PFSK-1 (cell line): ENCODE data around the gene NF2.

Experiments
- POLR2AphosphoS5 ChIP-seq: IDR thresholded peaks from 2 replicates; pipeline ENCODE4 v1.6.1; 2012; ENCODE audit warnings: low read depth, mild to moderate bottlenecking, control low read depth, low read length, moderate library complexity
- REST ChIP-seq, 2 experiments: IDR thresholded peaks; 2 replicates each; pipeline versions ENCODE4 v1.6.1 to v1.8.0; 2011 to 2012; ENCODE audit warnings: low read depth in 2 of 2, low read length in 2 of 2, control low read depth in 1 of 2, inconsistent platforms in 1 of 2, mild to moderate bottlenecking in 1 of 2, moderate library complexity in 1 of 2; ENCODE audit not compliant: insufficient read depth in 1 of 2

- no peak for TF ChIP-seq REST (IDR thresholded peaks at IDR 0.05; ENCODE audit: insufficient read depth in 1 of 2, low read depth in 2 of 2, low read length in 2 of 2)
- TF ChIP-seq POLR2AphosphoS5, result no peak
These were observed 102.2 kb downstream of the NF2 start for GRCh38 chr22:29705651-29706050.
